Astrocyte (in vitro differentiated cells and primary cell): ENCODE measurements around the gene BCL11B.

Source experiments
- EZH2 ChIP-seq: IDR thresholded peaks from 2 replicates; pipeline ENCODE4 v1.6.1; 2012; ENCODE audit warnings: mild to moderate bottlenecking, low read length, inconsistent platforms; ENCODE audit not compliant: insufficient read depth
- TF ChIP-seq, protein P1 (sequence below): IDR thresholded peaks from 2 replicates; pipeline ENCODE4 v1.5.1; 2011; ENCODE audit warnings: low read depth, mild to moderate bottlenecking, inconsistent platforms, low read length, moderate library complexity; ENCODE audit not compliant: insufficient read depth

DNA sequence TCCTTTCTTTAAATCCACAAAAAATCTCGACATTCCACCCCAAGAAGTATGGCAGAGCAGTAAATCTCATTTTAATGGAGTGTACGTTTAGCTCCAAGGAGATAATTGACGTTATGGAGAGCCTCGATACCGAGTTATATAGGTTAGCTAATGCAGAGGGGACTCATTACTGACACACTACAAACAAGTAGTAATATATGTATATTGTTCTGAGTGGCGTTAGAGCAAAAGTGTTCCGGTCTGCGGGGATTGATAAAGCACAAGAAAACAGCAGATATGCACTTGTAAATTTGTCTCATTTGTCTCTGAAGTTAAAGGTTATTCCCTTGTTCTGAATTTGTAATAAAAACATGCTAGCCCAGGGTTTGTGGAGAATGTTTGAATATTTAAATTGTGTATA lies 84.1 kb downstream of the BCL11B start:
- TF ChIP-seq, protein P1, sequence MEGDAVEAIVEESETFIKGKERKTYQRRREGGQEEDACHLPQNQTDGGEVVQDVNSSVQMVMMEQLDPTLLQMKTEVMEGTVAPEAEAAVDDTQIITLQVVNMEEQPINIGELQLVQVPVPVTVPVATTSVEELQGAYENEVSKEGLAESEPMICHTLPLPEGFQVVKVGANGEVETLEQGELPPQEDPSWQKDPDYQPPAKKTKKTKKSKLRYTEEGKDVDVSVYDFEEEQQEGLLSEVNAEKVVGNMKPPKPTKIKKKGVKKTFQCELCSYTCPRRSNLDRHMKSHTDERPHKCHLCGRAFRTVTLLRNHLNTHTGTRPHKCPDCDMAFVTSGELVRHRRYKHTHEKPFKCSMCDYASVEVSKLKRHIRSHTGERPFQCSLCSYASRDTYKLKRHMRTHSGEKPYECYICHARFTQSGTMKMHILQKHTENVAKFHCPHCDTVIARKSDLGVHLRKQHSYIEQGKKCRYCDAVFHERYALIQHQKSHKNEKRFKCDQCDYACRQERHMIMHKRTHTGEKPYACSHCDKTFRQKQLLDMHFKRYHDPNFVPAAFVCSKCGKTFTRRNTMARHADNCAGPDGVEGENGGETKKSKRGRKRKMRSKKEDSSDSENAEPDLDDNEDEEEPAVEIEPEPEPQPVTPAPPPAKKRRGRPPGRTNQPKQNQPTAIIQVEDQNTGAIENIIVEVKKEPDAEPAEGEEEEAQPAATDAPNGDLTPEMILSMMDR = no peak
- no peak for TF ChIP-seq EZH2
